HG02840 (cell line): ENCODE data around the gene OR8G1.
"Not testable (repeated sequence)": the region's sequence is repeated elsewhere in the genome, so short reads cannot be mapped to it uniquely, and the experiment has no call there.

Experiments
- ATAC-seq: cut with Tn5 transposase; IDR thresholded peaks from one replicate; pipeline ENCODE4 v1.9.1; 2021; ENCODE audit warnings: mild to moderate bottlenecking, moderate library complexity, moderate number of reproducible peaks; ENCODE audit not compliant: unreplicated experiment, low FRiP score

OR8G1 gene

GRCh38 chr11:124233376-124233775 is 7.5 kb upstream of the OR8G1 start:
- no peak for ATAC-seq

GRCh38 chr11:124238512-124238911 is 2.4 kb upstream of the OR8G1 start:
- no peak for ATAC-seq

GRCh38 chr11:124249869-124250268 is 9.0 kb downstream of the OR8G1 start:
- ATAC-seq, result not testable (repeated sequence)

GRCh38 chr11:124256076-124256475 is 15.2 kb downstream of the OR8G1 start, which contains the start of gene OR8G5:
Gene OR8G5, plus strand, starts transcription at chr11:124256376. Its CDS starts 8,556 bp downstream, at chr11:124264932.
- ATAC-seq, result no peak

GRCh38 chr11:124265041-124265440 is 24.1 kb downstream of the OR8G1 start:
- not testable (repeated sequence) for ATAC-seq

- ATAC-seq, result not testable (repeated sequence)
Observed at GRCh38 chr11:124270886-124271285, 30.0 kb downstream of the OR8G1 start.

- no peak for ATAC-seq
Observed at GRCh38 chr11:124274000-124274399, 33.1 kb downstream of the OR8G1 start.

GRCh38 chr11:124276081-124276480 is 35.2 kb downstream of the OR8G1 start:
- no peak for ATAC-seq

- ATAC-seq, result no peak
Observed at GRCh38 chr11:124277207-124277606, 36.3 kb downstream of the OR8G1 start.

- ATAC-seq, result no peak
Observed at GRCh38 chr11:124277804-124278203, 36.9 kb downstream of the OR8G1 start.

- no peak for ATAC-seq
Observed at GRCh38 chr11:124278261-124278660, 37.4 kb downstream of the OR8G1 start.

GRCh38 chr11:124285610-124286344 is 44.9 kb downstream of the OR8G1 start:
- ATAC-seq, result no peak

GRCh38 chr11:124294687-124295086 is 53.8 kb downstream of the OR8G1 start:
- ATAC-seq, result no peak

GRCh38 chr11:124296016-124296415 is 55.1 kb downstream of the OR8G1 start:
- ATAC-seq, result no peak

GRCh38 chr11:124297921-124298320 is 57.0 kb downstream of the OR8G1 start:
- ATAC-seq, result no peak

- no peak for ATAC-seq
Observed at GRCh38 chr11:124301548-124301947, 60.7 kb downstream of the OR8G1 start.

GRCh38 chr11:124302347-124303125 is 61.6 kb downstream of the OR8G1 start:
- ATAC-seq, result no peak
